GM12878 (cell line): Measurements from ENCODE around the gene GRAMD1A. TPM values are rescaled to one million over a fixed set of nuclear protein-coding genes. Genes with fewer than 3 reads are reported as not detected.

ENCODE experiments used
- ATF2 ChIP-seq: IDR thresholded peaks from 2 replicates; pipeline ENCODE4 v1.6.1; 2012; ENCODE audit warnings: low read length, inconsistent platforms
- CHD2 ChIP-seq: IDR thresholded peaks from 2 replicates; pipeline ENCODE4 v1.6.1; 2011; ENCODE audit warnings: low read depth, low read length, improper control_type of control experiment, borderline replicate concordance
- CTCF ChIP-seq, 3 experiments: IDR thresholded peaks in 2 of 3; conservative IDR thresholded peaks in 1 of 3; 2 replicates each; pipeline ENCODE4 v1.5.1; 2011; ENCODE audit warnings: low read depth in 3 of 3, low read length in 3 of 3, mild to moderate bottlenecking in 3 of 3, control low read depth in 2 of 3, moderate library complexity in 2 of 3, inconsistent platforms in 1 of 3, mixed read lengths in 1 of 3; ENCODE audit not compliant: control insufficient read depth in 2 of 3, insufficient read depth in 1 of 3; ENCODE audit errors: extremely low read depth in 1 of 3
- E2F4 ChIP-seq: IDR thresholded peaks from 2 replicates; pipeline ENCODE4 v1.6.1; 2012; ENCODE audit warnings: low read depth, low read length, improper control_type of control experiment
- FOS ChIP-seq: IDR thresholded peaks from 3 replicates; pipeline ENCODE4 v1.6.1; 2011; ENCODE audit warnings: borderline replicate concordance; ENCODE audit not compliant: insufficient read length; ENCODE audit errors: extremely low read depth
- GABPA ChIP-seq: IDR thresholded peaks from 2 replicates; pipeline ENCODE4 v1.6.1; 2014; ENCODE audit warnings: antibody characterized with exemption, low read depth, mild to moderate bottlenecking, inconsistent platforms
- MEF2B ChIP-seq: fragments of 450-650 bp; IDR thresholded peaks from 2 replicates; pipeline ENCODE4 v1.6.1; 2018; ENCODE audit warnings: mild to moderate bottlenecking, moderate library complexity; ENCODE audit not compliant: partially characterized antibody, poor library complexity, severe bottlenecking
- MYC ChIP-seq: IDR thresholded peaks from 2 replicates; pipeline ENCODE4 v1.6.1; 2011; ENCODE audit warnings: mild to moderate bottlenecking, low read length, moderate library complexity, inconsistent platforms; ENCODE audit not compliant: insufficient read depth, insufficient replicate concordance, insufficient read length, severe bottlenecking
- NFYB ChIP-seq: IDR thresholded peaks from 2 replicates; pipeline ENCODE4 v1.6.1; 2011; ENCODE audit warnings: low read depth, mild to moderate bottlenecking, low read length, improper control_type of control experiment, moderate library complexity; ENCODE audit not compliant: insufficient read depth
- POLR2AphosphoS2 ChIP-seq: IDR thresholded peaks from 2 replicates; pipeline ENCODE4 v1.6.1; 2011; ENCODE audit warnings: low read depth, mild to moderate bottlenecking, low read length, improper control_type of control experiment, moderate library complexity
- SMAD1 ChIP-seq: fragments of 450-650 bp; IDR thresholded peaks from 2 replicates; pipeline ENCODE4 v1.6.1; 2018; ENCODE audit warnings: mild to moderate bottlenecking, low read depth; ENCODE audit not compliant: partially characterized antibody
- STAT1 ChIP-seq: fragments of 450-650 bp; conservative IDR thresholded peaks from 2 replicates; pipeline ENCODE4 v1.6.1; 2014; ENCODE audit warnings: antibody characterized with exemption, mild to moderate bottlenecking
- polyA plus RNA-seq, 11 experiments: library from polyadenylated mRNA; depleted of rRNA in 4 of 11; unstranded in 6 of 11; stranded (reverse) in 5 of 11; fragments of >200 nt; fragmentation: Nextera tagmentation in 4 of 11; fragmentation: Illumina TruSeq in 1 of 11; extraction: Ambion mirVana in 4 of 11; extraction: Trizol in 1 of 11; gene quantifications; 1 replicate in 1 of 11; 2 replicates in 10 of 11; pipeline versions ENCODE4 v1.2.1 to v1.2.3, GENCODE V29; 2011 to 2016; ENCODE audit warnings: inconsistent platforms in 2 of 11, missing spikeins in 2 of 11, low read depth in 1 of 11
- total RNA-seq, 4 experiments: library from RNA; depleted of rRNA in 3 of 4; stranded (reverse); fragments of >200 nt in 3 of 4; fragmentation: Illumina TruSeq in 1 of 4; extraction: Trizol in 1 of 4; gene quantifications; 2 replicates each; pipeline versions ENCODE4 v1.2.1 to v1.2.3, GENCODE V29; 2013 to 2021

Gene GRAMD1A
- total and polyA plus RNA-seq, 10 of the 15 experiments (the other 5 are each of a cell fraction or from before 2014, with no cell fraction given), result 0.79 to 73.6 (median 35.3) TPM

- no peak for TF ChIP-seq ATF2
- no peak for TF ChIP-seq MYC
- no peak for TF ChIP-seq SMAD1
- TF ChIP-seq NFYB, result no peak
- no peak for TF ChIP-seq MEF2B
- no peak for TF ChIP-seq FOS
- no peak for TF ChIP-seq POLR2AphosphoS2
- no peak for TF ChIP-seq CHD2
- TF ChIP-seq E2F4, result no peak
- TF ChIP-seq STAT1, result no peak
- no peak for TF ChIP-seq GABPA
- no peak for TF ChIP-seq CTCF (IDR thresholded peaks at IDR 0.05 in 2 of 3, conservative IDR thresholded peaks at IDR 0.05 in 1 of 3; ENCODE audit: control insufficient read depth in 2 of 3, extremely low read depth in 1 of 3, insufficient read depth in 1 of 3, low read depth in 3 of 3, low read length in 3 of 3)
- TF ChIP-seq, all 136 proteins: peak for 0
Measured at GRCh38 chr19:35025969-35026368, 25.8 kb downstream of the GRAMD1A start (continued).
